Brain microvascular endothelial cell (primary cell): ENCODE results near the gene RBKS.
"Not testable (repeated sequence)": the region's sequence is repeated elsewhere in the genome, so short reads cannot be mapped to it uniquely, and the experiment has no call there.

ENCODE experiments used
- DNase-seq: peaks from one replicate; pipeline ENCODE4 v3.0.0-alpha.2; 2020
- H3K27ac ChIP-seq: fragments of 250-450 bp; sonication (Bioruptor Pico); 2 replicates; pipeline ENCODE4 v1.5.1; 2020; ENCODE audit warnings: mild to moderate bottlenecking, moderate library complexity
- H3K27me3 ChIP-seq: fragments of 250-450 bp; sonication (Bioruptor Pico); replicated peaks from 2 replicates; pipeline ENCODE4 v1.5.1; 2020; ENCODE audit warnings: mild to moderate bottlenecking
- H3K36me3 ChIP-seq: fragments of 250-450 bp; sonication (Bioruptor Pico); replicated peaks from 2 replicates; pipeline ENCODE4 v1.5.1; 2020; ENCODE audit warnings: mild to moderate bottlenecking
- H3K4me3 ChIP-seq: 2 replicates; pipeline ENCODE4 v1.5.1; 2011; ENCODE audit warnings: low read depth, mild to moderate bottlenecking, control low read depth, low read length, moderate library complexity
- CTCF ChIP-seq: IDR thresholded peaks from 2 replicates; pipeline ENCODE4 v1.5.1; 2011; ENCODE audit warnings: low read depth, mild to moderate bottlenecking, moderate library complexity, low read length, control low read depth, inconsistent platforms; ENCODE audit errors: missing control alignments
- in situ Hi-C: cut with HindIII; loops from 2 replicates; pipeline ENCODE4 v1.10.0; 2017; ENCODE audit warnings: low sequenced_read_pairs, low pct_ligation_motif_present

RBKS gene

DNA sequence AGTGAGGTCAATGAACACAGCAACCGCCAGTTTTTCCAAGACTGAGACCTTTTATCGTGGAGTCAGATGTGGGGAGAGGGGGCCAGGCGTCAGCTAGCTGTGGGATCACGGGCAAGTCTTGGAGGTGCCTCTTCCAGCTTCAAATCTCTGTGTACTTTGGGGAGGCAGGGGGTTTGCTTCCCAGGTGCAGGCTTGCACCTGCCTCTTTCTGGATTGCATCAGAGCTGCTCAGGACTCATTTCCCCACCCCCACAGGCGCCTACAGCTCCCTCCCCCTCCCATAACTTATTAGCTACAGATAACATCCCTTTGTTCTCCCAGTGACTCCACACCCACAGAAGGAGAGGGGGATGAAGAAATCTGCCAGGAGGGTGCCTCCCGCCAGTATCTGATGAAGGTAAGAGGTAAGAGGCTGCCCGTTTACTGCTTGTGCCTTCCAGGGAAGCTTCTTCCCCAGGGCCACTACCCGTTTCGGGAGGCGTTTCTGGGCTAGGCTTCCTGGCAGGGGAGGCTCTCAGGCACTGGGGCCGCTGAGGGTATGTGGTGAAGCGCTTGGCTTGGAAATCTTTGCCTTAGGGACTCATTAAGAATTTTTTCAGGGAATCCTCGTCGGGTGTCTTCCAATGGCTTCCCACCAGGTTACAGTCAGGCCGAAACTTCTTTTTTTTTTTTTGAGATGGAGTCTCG, 137.5 kb downstream of the RBKS start:
- in situ Hi-C loops: loop anchor here (25.0 kb wide), 1 partner anchor 660 kb away; no protein-coding TSS in a partner anchor
- Histone ChIP-seq H3K27ac (no peak overlapping the region), H3K27me3 (no peaks in the 10 kb centered on the region), H3K4me3 (no peak overlapping the region), H3K36me3 (no peaks in the 10 kb centered on the region)
- DNase-seq: no peak
- TF ChIP-seq CTCF: no peak

DNA sequence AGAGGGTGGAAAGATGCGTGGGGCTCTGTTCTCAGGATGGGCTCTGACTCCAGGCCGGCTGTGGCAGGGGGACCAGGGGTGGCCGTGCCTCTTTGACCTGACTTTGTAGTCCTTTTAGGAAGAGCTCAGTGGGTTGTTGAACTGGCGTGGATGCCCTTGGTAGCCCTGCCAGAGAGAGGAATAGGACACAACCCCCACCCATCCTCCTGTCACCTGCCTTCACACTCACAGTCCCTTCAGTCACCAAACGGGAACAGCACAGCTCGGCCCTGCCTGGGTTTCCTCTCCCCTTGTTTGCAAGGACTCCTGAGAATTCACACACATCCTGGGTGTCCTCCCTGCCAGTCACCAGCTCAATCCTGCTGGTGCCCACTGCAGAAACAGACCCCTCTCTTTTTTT, 138.8 kb downstream of the RBKS start:
- in situ Hi-C loops: loop anchor here (25.0 kb wide), 1 partner anchor 661 kb away; no protein-coding TSS in a partner anchor
- no peaks in the 10 kb centered on the region for H3K27me3 ChIP-seq
- no peaks in the 10 kb centered on the region for H3K36me3 ChIP-seq
- H3K27ac ChIP-seq: no peak overlapping the region
- H3K4me3 ChIP-seq: no peak overlapping the region
- TF ChIP-seq CTCF: no peak
- no peak for DNase-seq

GRCh38 chr2:27748803-27749554, 141.2 kb downstream of the RBKS start:
- H3K27ac ChIP-seq, DNase-seq, H3K27me3 ChIP-seq, H3K4me3 ChIP-seq, H3K36me3 ChIP-seq, in situ Hi-C loops: not testable (repeated sequence)

DNA sequence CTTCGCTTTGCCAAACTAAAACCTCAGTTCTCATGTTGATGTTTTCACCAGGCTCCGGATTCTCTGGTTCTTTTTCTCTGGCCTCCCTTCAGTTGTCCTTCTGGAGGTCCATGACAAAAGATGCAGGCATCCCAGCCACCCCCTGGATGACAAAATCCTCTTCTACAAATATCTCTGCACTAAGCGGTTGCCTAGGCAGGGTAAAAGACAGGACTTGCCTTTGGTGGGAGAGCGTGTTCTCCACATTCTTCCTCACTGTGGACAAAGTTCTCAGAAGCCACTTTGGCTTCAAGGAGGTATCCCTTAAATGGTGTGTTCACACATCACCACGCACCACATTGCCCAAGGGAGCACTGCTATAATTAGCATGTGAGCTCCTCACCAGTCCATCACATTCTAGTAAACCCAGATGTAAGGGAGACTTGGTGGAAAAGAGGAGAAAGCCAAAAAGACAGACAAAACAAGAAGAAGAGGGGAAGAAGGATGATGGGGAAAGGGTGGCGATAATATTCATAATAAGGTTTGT, 142.3 kb downstream of the RBKS start:
- Histone ChIP-seq H3K27me3 (no peaks in the 10 kb centered on the region), H3K36me3 (no peaks in the 10 kb centered on the region), H3K4me3 (no peak overlapping the region), H3K27ac (no peak overlapping the region)
- TF ChIP-seq CTCF: no peak
- DNase-seq: no peak
- in situ Hi-C loops: no loop called here

- Histone ChIP-seq H3K4me3 (no peak overlapping the region), H3K27ac (no peak overlapping the region), H3K36me3 (no peaks in the 10 kb centered on the region), H3K27me3 (no peaks in the 10 kb centered on the region)
- TF ChIP-seq CTCF: no peak
- no peak for DNase-seq
- in situ Hi-C loops: no loop called here
These were observed 143.9 kb downstream of the RBKS start for GRCh38 chr2:27746325-27746724.

GRCh38 chr2:27745494-27745893, 144.7 kb downstream of the RBKS start:
- H3K27ac ChIP-seq, DNase-seq, in situ Hi-C loops, H3K4me3 ChIP-seq, H3K27me3 ChIP-seq, H3K36me3 ChIP-seq: not testable (repeated sequence)
